ENCODE data around the gene SUPT3H.

SUPT3H gene

DNA sequence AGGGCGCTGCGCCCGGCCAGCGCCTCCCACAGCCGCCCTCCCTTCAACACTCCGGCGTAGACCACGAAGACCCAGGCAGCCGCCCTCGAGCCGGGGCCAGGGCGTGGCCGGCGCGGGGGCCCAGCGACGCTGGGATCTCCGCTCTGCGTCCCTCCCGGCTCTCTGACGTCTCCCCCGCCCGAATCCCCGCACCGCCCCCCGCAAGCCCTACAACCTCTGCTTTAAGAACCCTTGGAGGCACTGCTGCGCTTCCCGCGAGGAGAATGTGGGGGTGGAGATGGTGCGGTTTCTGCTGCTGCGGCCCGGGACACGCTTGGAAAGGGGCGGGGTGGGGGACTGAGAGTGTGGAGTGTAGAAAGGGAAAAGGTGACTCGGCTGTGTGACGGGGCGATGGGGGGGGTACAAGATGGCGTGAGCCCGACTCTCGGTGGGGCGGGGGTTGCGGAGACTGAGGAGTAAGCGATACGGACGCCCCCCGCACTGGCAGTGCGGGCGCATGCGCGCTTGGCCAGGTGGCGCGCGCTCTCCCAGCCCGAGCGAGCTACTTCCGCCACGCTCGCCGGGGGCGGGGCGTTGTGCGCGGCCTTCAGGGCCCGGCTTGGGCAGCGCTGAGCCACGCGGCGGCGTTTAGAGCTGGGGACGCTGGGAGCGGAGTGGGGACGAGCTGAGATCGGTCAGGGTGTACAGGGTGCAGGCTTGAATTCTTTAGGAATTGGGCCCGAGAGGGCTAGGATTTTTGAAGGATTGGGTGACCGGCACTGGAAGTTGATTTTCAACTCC lies at the start of gene SUPT3H:
Gene SUPT3H, minus strand, starts transcription at position 381 of the 780 bp plus-strand sequence.
- Mint-ChIP-seq H3K27me3 (ENCODE audit: low read depth, poor library complexity) (peaks cover 7% of the 10 kb centered on the region), H3K4me3 (peak within 1 kb of the TSS; percentile 93), H3K27ac (peak within 1 kb of the TSS; percentile 99), H3K9me3 (no peaks in the 10 kb centered on the region), H3K36me3 (ENCODE audit: low read depth) (no peaks in the 10 kb centered on the region), H3K4me1 (peaks cover 25% of the 10 kb centered on the region)
- peak; percentile 90 for DNase-seq
- no peak for TF ChIP-seq CTCF (IDR thresholded peaks at IDR 0.05)

GRCh38 chr6:45426251-45426650 lies 48.5 kb upstream of the SUPT3H start:
- no peak overlapping the region for H3K4me3 Mint-ChIP-seq
- H3K4me1 Mint-ChIP-seq, result peaks cover 14% of the 10 kb centered on the region
- H3K36me3 Mint-ChIP-seq (ENCODE audit: low read depth), result no peaks in the 10 kb centered on the region
- H3K27me3 Mint-ChIP-seq (ENCODE audit: low read depth, poor library complexity), result peaks cover 63% of the 10 kb centered on the region
- no peak for TF ChIP-seq CTCF (IDR thresholded peaks at IDR 0.05)
- DNase-seq, result no peak
- H3K27ac Mint-ChIP-seq, result no peak overlapping the region
- H3K9me3 Mint-ChIP-seq, result no peaks in the 10 kb centered on the region

- DNase-seq, result no peak
- Mint-ChIP-seq H3K27ac (no peak overlapping the region), H3K4me3 (peak overlapping the region; percentile 79), H3K4me1 (peaks cover 32% of the 10 kb centered on the region), H3K9me3 (no peaks in the 10 kb centered on the region), H3K36me3 (ENCODE audit: low read depth) (no peaks in the 10 kb centered on the region), H3K27me3 (ENCODE audit: low read depth, poor library complexity) (peaks cover 81% of the 10 kb centered on the region)
- no peak for TF ChIP-seq CTCF (IDR thresholded peaks at IDR 0.05)
These were observed 46.7 kb upstream of the SUPT3H start for GRCh38 chr6:45424451-45424861.

GRCh38 chr6:45423824-45424450 lies 46.2 kb upstream of the SUPT3H start:
- Mint-ChIP-seq H3K9me3 (no peaks in the 10 kb centered on the region), H3K4me1 (peaks cover 37% of the 10 kb centered on the region), H3K27me3 (ENCODE audit: low read depth, poor library complexity) (peaks cover 81% of the 10 kb centered on the region), H3K27ac (no peak overlapping the region), H3K4me3 (peak overlapping the region; percentile 79), H3K36me3 (ENCODE audit: low read depth) (no peaks in the 10 kb centered on the region)
- peak; percentile 45 for DNase-seq
- TF ChIP-seq CTCF (IDR thresholded peaks at IDR 0.05), result no peak

DNA sequence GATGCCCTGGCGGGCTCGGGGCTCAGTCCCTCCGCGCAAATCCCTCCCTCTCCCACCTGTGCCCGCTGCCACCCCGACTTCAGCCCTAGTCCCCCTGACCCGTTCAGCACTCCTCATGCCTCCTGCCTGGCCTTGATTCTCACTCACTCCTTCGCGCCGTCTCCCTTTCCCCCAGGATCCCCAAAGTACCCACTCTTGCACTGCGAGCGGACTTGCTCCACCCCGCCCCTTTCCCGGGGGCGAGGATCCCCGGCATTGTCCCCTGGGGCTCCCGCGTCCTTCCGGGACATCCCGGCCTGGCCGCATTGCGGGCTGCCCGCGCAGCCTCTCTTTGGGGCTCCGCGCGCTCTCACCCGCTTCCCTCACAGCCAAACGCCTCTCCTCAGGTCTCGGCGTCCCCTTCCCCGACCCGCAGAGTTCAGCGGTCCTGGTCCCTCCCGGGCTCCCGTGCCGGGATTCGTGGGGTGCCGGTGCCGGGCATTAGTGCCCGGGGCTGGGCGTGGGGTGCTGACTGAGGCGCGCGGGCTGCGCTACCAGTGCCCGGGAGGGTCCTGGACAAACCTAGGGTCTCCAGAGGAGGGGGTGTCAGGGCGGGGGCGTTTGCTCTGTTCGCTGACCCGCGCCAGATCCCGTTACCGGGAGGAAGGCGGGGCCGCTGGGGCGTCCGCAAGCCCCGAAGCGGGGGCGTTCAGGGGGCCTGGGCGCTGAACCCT lies 45.5 kb upstream of the SUPT3H start:
- Mint-ChIP-seq H3K27me3 (ENCODE audit: low read depth, poor library complexity) (peaks cover 81% of the 10 kb centered on the region), H3K4me3 (peak overlapping the region; percentile 95), H3K9me3 (no peaks in the 10 kb centered on the region), H3K27ac (no peak overlapping the region), H3K36me3 (ENCODE audit: low read depth) (no peaks in the 10 kb centered on the region), H3K4me1 (peaks cover 37% of the 10 kb centered on the region)
- no peak for TF ChIP-seq CTCF (IDR thresholded peaks at IDR 0.05)
- DNase-seq, result peak; percentile 69
